Activated effector memory CD4-positive, alpha-beta T cell treated with anti-CD3 and anti-CD28 coated beads, Interleukin-2, amount 50 U/mL, for 16 hours (primary cell): ENCODE results near the gene SCAPER.

Experiments used
- DNase-seq: peaks from one replicate; pipeline ENCODE4 v3.0.0-alpha.2; 2020

SCAPER gene

DNA sequence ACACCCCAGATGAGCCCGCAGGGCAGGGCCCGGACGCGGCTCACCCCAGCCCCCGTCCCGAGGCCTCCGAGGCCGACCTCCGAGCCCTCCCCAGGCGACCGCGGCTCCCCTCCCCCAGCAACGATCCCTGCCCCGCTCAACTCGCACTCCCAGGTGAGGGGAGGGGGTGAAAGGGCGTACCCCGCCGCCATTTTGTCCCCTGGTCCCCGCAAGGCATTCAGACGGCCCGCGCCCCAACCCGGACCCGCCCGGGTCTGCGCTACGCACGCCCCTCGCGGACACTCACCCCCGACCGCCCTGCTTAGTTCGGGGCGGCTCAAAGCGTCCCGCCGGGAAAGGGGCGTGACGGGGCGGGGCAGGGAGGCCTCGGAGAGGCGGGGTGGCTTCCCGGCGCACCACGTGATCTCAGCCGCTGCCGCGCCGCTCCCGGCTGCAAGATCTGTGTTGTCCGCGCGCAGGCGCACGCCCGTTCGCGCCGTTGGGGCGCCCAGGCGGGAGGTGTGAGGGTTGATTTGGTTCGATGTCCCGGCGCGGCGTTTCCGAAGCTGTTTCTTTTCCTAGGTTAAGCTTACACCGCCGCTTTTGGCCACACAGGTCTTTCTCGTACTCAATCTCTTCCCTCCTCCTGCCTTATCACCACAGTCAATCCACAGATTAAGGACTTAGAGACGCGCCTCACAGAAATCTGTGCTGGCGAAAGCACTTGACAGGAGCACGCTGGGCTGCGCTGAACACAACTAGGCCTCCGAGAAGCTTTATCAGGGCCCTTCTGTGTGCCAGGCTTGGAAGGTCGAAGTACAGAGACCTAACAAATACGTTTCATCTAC is at the start of gene SCAPER:
Gene SCAPER, minus strand, starts transcription at position 328 of the 827 bp plus-strand sequence. CDS start 21,523 bp downstream, outside the sequence.
- peak; percentile 97 for DNase-seq

DNA sequence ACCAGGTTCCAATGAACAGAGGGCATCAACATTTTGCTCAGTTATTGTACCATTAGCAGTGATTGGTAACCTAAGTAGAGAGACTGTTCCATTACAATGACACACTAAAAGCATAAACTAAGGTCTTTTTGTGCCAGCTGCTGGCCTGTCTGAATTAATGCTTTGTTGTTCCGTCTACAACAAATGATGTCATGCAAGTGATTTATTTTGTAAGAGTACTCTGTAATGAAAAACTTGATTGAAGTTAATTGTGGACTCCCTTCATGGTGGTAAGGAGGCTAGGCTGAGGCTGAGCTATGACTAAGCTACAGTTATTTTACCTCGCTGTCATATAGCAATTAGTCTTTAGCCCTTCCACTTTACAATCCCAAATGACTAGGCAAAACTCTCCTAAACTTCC is 49.6 kb upstream of the SCAPER start:
- no peak for DNase-seq

GRCh38 chr15:76953913-76954312 is 48.8 kb upstream of the SCAPER start:
- no peak for DNase-seq

DNA sequence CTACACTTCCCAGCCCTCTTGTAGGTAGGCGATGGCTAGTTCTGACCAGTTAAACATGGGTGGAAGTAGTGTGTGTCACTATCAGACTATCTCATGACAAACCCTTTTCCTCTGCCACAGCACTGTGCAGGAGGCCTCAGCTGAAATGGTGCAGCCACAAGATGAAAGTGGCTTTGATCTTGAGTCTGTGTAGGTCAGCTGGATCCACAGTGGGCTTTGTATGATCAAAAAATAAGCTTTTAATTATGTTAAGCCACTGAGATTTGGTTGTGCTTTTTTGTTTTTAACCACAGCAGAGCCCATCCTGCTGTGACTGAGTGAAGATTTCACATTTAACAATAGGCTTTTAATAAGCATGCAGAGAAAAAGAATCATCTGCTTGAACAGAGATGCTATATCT is 46.1 kb upstream of the SCAPER start:
- no peak for DNase-seq

GRCh38 chr15:76947454-76947853 is 42.3 kb upstream of the SCAPER start:
- no peak for DNase-seq

DNA sequence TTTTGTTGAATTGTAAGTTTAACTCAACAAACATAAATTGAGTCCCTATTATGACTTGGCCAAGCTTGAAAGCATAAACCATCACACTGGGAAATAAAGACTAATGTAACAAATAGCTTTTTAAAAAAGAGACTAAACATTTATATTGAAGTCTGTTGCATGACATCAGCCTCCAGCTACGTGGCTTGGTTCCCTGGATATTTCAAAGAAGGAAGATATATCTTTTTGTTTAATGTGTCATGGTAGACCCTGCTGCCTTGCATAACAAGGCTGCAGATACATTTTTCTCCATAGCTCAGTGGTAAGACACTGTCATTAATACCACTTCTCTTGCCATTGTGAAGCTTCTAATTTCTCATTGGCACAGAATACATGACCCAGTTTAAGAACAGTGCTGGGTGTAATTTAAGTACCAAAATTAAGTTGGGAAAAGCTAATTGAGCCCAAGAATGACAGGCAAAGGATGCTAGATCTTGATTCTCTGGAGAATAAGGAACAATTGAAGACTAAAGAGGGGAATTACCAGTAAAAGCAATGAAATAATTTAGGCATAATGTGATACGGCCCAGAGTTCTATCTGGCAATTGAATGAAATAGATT is 40.5 kb upstream of the SCAPER start:
- DNase-seq, result no peak

- DNase-seq, result no peak
Observed at GRCh38 chr15:76942331-76942730, 37.2 kb upstream of the SCAPER start.

DNA sequence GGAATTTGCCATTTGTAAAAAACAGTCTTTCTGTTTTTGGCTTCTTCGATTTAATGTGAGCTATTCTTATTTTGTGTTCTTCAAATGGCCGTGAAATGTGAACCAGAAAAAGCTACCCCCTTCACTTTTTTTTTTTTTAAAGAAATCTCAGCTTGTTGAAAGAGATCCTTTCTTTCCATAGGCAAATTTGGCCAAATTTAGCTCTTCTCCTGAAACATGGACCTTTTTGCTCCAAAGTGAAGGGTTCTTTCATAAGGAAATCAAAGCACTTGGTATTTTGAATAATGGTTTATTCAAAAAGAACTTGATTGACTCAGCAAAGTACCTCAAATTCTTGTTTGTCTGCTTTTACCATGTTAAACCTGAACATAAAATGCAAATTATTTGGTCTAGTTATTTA is 36.5 kb upstream of the SCAPER start:
- no peak for DNase-seq

DNA sequence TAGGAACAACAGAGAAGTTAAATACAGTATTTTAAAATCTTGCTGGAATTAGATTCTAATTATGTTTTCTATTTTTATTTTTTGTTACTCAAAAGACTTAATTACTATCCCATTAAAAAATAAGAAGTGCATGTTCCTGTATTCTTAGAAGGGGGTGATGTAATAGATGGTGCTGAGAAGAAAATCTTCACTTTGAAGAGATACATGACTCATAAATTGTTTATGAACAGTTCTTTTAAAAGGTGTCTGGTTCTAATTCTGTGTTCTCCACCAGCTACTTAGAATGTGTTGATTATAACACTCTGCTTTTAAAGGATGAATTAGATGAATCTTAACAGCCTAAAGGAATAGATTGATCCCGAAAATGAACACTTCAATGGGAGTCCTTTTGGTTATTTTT is 34.6 kb upstream of the SCAPER start:
- no peak for DNase-seq

DNA sequence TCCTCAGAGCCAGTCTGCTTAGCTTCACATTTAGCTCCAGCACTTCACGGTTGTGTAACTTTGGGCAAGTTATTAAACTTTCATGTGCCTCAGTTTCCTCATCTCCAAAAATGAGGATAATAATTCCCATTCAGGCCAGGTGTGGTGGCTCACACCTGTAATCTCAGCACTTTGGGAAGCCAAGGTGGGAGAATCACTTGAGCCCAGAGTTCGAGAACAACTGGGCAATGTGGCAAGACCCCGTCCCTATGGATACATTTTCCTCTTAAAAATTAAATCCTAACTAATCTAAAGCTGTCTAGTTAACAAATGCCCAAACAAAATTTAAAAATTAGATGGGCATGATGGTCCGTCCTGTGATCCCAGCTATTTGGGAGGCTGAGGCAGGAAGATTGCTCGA is 33.6 kb upstream of the SCAPER start:
- DNase-seq, result no peak

DNA sequence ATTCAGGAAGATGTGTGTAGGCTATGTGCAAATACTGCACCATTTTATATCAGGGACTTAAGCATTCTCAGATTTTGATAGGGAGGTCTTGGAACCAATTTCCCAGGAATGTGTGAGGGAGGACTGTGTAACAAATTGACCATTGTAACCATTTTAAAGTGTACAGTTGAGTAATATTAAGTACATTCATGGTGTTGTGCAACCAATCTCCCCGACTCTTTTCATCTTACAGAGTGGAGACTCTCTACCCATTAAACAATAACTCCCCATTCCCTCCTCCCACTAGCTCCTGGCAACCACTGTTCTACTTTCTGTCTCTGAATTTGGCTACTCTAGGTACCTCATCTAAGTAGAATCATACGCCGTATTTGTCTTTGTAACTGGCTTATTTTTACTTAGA is 31.5 kb upstream of the SCAPER start:
- DNase-seq, result no peak

- DNase-seq, result no peak
Observed at GRCh38 chr15:76935620-76936019, 30.5 kb upstream of the SCAPER start.

GRCh38 chr15:76932135-76932966 is 27.2 kb upstream of the SCAPER start:
- DNase-seq, result peak; percentile 65

- peak; percentile 97 for DNase-seq
Observed at GRCh38 chr15:76931397-76932134, 26.4 kb upstream of the SCAPER start, which contains the start of gene RCN2. TSS of gene RCN2 (plus strand) at chr15:76931749. CDS start at chr15:76931842, 93 bp downstream.

DNA sequence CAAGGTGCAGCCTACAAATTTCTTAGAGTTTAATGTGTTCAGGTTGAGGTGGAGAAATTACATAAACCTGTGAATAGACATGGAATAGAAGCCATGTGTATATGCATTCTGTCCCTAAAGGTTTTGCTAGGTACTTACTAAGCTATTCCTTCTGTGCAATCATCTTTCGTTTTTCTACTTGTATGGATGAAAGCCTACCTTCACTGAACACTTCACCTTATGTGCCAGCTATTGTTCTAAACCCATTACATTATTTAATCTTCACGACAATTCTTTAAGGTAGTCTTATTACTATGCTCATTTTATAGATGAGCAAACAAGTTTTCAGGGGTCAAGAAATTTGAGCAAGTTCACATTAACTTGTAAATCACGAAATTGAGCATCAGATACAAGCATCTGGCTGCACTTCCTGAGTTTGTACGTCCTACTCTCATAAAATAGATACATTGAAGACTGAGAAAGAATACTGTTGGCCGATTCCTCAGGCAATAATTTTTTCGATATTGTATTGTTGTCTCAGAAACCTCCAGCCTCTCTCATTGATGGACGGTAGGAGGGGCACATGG is 25.8 kb upstream of the SCAPER start:
- DNase-seq, result no peak

DNA sequence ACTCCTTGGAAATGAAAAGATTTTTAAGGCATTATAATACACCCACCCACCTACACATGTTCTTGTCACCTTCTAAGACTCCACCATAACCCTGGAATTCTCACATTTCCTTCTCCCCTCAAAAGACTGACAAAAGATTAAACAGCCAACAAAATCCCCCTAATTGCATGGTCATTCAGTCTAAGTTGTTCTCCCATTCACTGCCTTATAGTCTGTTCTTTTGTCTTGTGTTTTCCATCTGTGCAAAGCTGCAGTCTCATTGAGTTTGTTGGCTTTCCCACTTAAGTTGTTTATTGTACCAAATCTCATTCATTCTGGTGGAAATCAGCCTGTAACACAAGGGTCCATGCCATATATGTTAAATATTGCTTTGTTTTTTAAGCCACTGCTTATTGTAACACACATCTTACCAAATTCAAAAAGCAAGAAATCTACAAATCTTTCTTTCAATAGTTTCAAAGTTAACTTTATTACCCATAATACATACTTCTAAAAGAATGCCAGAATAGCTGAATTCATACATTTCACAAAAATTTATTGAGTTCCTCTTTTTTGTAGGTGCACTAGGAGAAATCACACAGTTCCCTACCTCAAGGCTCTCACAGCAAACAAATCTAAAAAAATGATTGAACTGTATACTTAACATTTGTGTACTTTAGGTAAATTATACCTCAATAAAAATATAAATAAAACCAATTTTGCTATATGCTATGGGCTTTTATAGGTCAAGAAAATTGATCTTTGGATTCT is 24.0 kb upstream of the SCAPER start:
- DNase-seq, result no peak

DNA sequence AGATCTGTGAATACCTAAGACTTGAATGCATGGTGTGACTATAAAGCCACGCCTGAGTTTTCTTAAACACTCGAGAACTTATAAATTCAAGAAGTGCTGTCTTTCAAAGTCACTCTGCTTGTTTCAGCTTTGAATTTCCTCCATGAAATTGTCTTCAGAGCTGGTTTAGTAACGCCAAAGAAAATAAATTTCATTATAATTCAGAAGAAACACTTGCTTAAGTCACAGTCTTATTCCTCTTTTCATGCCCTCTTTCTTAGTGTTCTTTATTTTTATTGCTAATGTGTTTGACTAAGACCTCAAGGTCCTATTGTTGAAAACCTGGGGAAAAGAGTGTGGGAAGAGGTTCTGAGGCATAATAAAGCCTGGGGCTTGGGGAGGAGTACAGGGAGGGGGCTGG is 23.1 kb upstream of the SCAPER start:
- no peak for DNase-seq

- no peak for DNase-seq
Observed at GRCh38 chr15:76916369-76916768, 11.2 kb upstream of the SCAPER start.

- no peak for DNase-seq
Observed at GRCh38 chr15:76913737-76914136, 8.6 kb upstream of the SCAPER start.

GRCh38 chr15:76912430-76912829 is 7.3 kb upstream of the SCAPER start:
- DNase-seq, result no peak

- no peak for DNase-seq
Observed at GRCh38 chr15:76905855-76906254, 715 bp upstream of the SCAPER start.
